ENCODE measurements around the gene FCHSD2.

FCHSD2 gene

GRCh38 chr11:72975778-72976521 lies 166.2 kb downstream of the FCHSD2 start:
- no peak for DNase-seq (ENCODE audit: low read depth in 3 of 3, low spot score in 1 of 3)

- no peak for DNase-seq (ENCODE audit: low read depth in 3 of 3, low spot score in 1 of 3)
Observed at GRCh38 chr11:72974487-72975205, 167.5 kb downstream of the FCHSD2 start.

- no peak for DNase-seq (ENCODE audit: low read depth in 3 of 3, low spot score in 1 of 3)
Observed at GRCh38 chr11:72972496-72973128, 169.5 kb downstream of the FCHSD2 start.

- DNase-seq (ENCODE audit: low read depth in 3 of 3, low spot score in 1 of 3): no peak
Observed at GRCh38 chr11:72971192-72971967, 170.7 kb downstream of the FCHSD2 start.

GRCh38 chr11:72970557-72971118 lies 171.5 kb downstream of the FCHSD2 start:
- DNase-seq (ENCODE audit: low read depth in 3 of 3, low spot score in 1 of 3): no peak

- DNase-seq (ENCODE audit: low read depth in 3 of 3, low spot score in 1 of 3): no peak
Observed at GRCh38 chr11:72969894-72970335, 172.2 kb downstream of the FCHSD2 start.

GRCh38 chr11:72968390-72968789 lies 173.7 kb downstream of the FCHSD2 start:
- no peak for DNase-seq (ENCODE audit: low read depth in 3 of 3, low spot score in 1 of 3)

- DNase-seq (ENCODE audit: low read depth in 3 of 3, low spot score in 1 of 3): no peak
Observed at GRCh38 chr11:72965672-72966071, 176.4 kb downstream of the FCHSD2 start.

GRCh38 chr11:72962717-72963116 lies 179.4 kb downstream of the FCHSD2 start:
- DNase-seq (ENCODE audit: low read depth in 3 of 3, low spot score in 1 of 3): no peak

GRCh38 chr11:72962084-72962483 lies 180.0 kb downstream of the FCHSD2 start:
- no peak for DNase-seq (ENCODE audit: low read depth in 3 of 3, low spot score in 1 of 3)

- DNase-seq (ENCODE audit: low read depth in 3 of 3, low spot score in 1 of 3): no peak
Observed at GRCh38 chr11:72959998-72960731, 182.0 kb downstream of the FCHSD2 start.

GRCh38 chr11:72958791-72959190 lies 183.3 kb downstream of the FCHSD2 start:
- DNase-seq (ENCODE audit: low read depth in 3 of 3, low spot score in 1 of 3): no peak

- no peak for DNase-seq (ENCODE audit: low read depth in 3 of 3, low spot score in 1 of 3)
Observed at GRCh38 chr11:72955466-72955865, 186.7 kb downstream of the FCHSD2 start.

- no peak for DNase-seq (ENCODE audit: low read depth in 3 of 3, low spot score in 1 of 3)
Observed at GRCh38 chr11:72954860-72955259, 187.3 kb downstream of the FCHSD2 start.

- no peak for DNase-seq (ENCODE audit: low read depth in 3 of 3, low spot score in 1 of 3)
Observed at GRCh38 chr11:72953637-72954036, 188.5 kb downstream of the FCHSD2 start.

GRCh38 chr11:72951888-72952287 lies 190.2 kb downstream of the FCHSD2 start:
- DNase-seq (ENCODE audit: low read depth in 3 of 3, low spot score in 1 of 3): no peak

- DNase-seq (ENCODE audit: low read depth in 3 of 3, low spot score in 1 of 3): no peak
Observed at GRCh38 chr11:72951193-72951592, 190.9 kb downstream of the FCHSD2 start.

- DNase-seq (ENCODE audit: low read depth in 3 of 3, low spot score in 1 of 3): no peak
Observed at GRCh38 chr11:72950685-72951084, 191.4 kb downstream of the FCHSD2 start.

- no peak for DNase-seq (ENCODE audit: low read depth in 3 of 3, low spot score in 1 of 3)
Observed at GRCh38 chr11:72947229-72947628, 194.9 kb downstream of the FCHSD2 start.

GRCh38 chr11:72943664-72944063 lies 198.5 kb downstream of the FCHSD2 start:
- DNase-seq (ENCODE audit: low read depth in 3 of 3, low spot score in 1 of 3): no peak

Data from stimulated activated CD4-positive, alpha-beta T cell treated with anti-CD3 and anti-CD28 coated beads, TNF-alpha, amount 100 ng/mL, for 1 hour (primary cell).